ENCODE data around the gene ISYNA1. TPM values are rescaled to one million over a fixed set of nuclear protein-coding genes. Genes with fewer than 3 reads are reported as not detected.
A peak's percentile ranks its signal among the peaks of the same experiment; 100 is the strongest.

Gene ISYNA1
- total RNA-seq, 1 donor from 2014 or later, result 278 TPM

DNA sequence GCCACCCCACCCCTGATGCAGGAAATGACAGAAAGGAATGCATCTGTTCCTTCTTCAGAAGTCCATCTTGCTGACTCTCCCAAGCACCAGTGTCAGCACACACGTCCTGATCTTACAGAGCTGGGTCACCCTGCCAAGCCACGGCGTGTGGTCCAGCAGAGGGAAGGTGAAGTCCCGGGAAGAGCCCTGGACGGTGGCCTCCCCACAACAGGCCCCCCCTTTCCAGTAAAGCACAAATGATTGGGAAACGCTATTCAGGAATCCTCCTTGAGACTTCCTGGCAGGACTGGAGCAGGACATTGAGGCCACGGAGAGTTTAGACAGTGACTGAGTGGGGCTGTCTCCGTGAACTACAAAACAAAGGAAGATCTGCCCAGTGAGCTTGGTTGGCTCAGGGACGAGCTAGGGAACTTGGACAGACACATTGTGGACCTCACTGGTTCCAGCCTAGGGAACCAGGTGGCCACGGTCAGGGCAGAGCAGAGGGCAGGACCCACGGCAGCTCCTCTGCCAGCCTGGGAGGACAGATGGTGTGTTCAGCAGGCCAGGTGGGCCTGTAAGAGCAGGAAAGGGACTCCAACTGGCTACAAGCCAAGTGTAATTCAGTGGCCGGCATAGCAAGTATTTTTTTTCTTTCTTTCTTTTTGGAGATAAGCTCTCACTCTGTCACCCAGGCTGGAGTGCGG, 42.2 kb upstream of the ISYNA1 start:
- peak overlapping the region; percentile 33 for H3K27ac Mint-ChIP-seq
- H3K9me3 Mint-ChIP-seq, result no peaks in the 10 kb centered on the region
- H3K27me3 Mint-ChIP-seq, result no peaks in the 10 kb centered on the region
- H3K4me3 Mint-ChIP-seq, result no peak overlapping the region
- H3K36me3 Mint-ChIP-seq, result peaks cover 11% of the 10 kb centered on the region
- TF ChIP-seq CTCF (conservative IDR thresholded peaks at IDR 0.05), result no peak
- H3K4me1 Mint-ChIP-seq (ENCODE audit: unreplicated experiment), result peaks cover 40% of the 10 kb centered on the region
- DNase-seq (ENCODE audit: extremely low spot score, unreplicated experiment), result no peak

DNA sequence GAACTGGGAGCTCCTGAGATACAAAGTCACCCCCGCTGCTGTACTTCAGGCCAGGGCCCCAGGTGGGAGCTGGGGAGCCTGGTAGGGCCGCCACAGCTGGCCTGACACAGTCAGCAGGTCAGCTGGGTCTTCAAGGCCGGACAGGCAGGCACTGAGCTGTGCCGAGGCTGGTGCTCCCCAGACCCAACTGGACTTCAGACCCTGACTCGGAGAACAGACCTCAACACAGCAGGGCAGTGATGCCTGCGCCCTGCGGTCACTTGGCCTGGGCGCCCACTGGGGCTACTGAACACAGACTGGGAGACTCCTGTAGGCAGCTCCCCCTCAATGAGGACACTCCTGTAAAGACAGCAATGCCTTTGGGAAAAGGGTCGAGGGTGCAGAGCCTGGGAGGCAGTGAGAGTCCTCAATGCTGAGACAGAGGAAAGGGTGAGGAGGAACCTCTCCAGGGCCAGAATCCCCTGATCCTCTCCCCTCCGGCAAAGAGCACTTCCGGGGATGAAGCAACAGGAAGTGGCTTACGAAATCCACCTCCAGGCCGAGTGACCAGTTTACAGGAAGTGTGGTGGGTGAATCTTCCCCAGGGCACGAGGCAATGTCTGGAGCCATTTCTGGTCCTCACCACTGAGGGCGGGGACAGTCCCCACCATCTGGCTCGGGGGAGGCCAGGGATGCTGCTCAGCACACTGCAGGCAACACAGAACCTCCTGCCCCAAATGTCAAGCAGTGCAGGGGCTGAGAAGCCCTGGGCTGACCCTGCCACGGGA, 40.8 kb upstream of the ISYNA1 start:
- Mint-ChIP-seq H3K4me3 (no peak overlapping the region), H3K27me3 (no peaks in the 10 kb centered on the region), H3K4me1 (ENCODE audit: unreplicated experiment) (peaks cover 38% of the 10 kb centered on the region), H3K36me3 (peaks cover 11% of the 10 kb centered on the region), H3K9me3 (no peaks in the 10 kb centered on the region), H3K27ac (no peak overlapping the region)
- no peak for TF ChIP-seq CTCF (conservative IDR thresholded peaks at IDR 0.05)
- DNase-seq (ENCODE audit: extremely low spot score, unreplicated experiment), result no peak

- no peak for TF ChIP-seq CTCF (conservative IDR thresholded peaks at IDR 0.05)
- DNase-seq (ENCODE audit: extremely low spot score, unreplicated experiment), result no peak
- peaks cover 11% of the 10 kb centered on the region for H3K36me3 Mint-ChIP-seq
- peaks cover 34% of the 10 kb centered on the region for H3K4me1 Mint-ChIP-seq (ENCODE audit: unreplicated experiment)
- H3K9me3 Mint-ChIP-seq, result no peaks in the 10 kb centered on the region
- no peak overlapping the region for H3K4me3 Mint-ChIP-seq
- H3K27me3 Mint-ChIP-seq, result no peaks in the 10 kb centered on the region
- no peak overlapping the region for H3K27ac Mint-ChIP-seq
These were observed 40.0 kb upstream of the ISYNA1 start for GRCh38 chr19:18477974-18478373.

DNA sequence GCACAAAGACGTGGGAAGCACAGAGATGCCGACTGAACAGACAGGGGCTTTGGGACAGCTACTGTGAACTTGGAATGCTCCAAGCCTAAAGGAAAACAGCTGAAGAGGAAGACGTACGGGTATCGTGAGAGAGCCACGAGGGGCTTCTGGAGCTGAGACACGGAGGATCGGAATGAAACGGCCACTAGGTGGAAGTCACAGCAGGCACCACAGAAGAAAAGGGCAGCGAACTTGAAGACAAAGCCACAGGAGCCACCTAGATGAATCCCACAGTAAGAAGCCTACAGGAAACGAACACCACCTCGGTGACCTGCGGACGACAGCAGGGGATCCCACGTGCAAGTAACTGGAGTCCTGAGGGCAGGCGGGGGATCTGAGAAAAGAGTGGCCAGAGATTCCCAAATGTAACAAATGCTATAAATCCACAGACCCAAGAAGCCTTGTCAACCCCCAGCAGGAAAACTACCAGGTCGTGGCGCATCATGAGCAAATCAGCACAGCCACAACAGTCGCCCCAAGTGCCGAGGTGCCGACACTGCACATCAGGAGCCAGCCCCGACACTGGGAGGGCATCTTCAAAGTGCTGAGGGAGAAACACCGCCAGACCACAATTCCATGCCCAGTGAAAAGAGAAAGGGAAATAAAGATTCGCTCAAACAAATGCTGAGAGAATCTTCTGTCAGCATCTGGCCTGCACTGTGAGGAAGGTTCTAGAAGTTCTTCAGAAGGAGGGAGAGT, 39.3 kb upstream of the ISYNA1 start:
- no peaks in the 10 kb centered on the region for H3K27me3 Mint-ChIP-seq
- no peak for DNase-seq (ENCODE audit: extremely low spot score, unreplicated experiment)
- TF ChIP-seq CTCF (conservative IDR thresholded peaks at IDR 0.05), result peak; percentile 45
- no peak overlapping the region for H3K4me3 Mint-ChIP-seq
- peaks cover 11% of the 10 kb centered on the region for H3K36me3 Mint-ChIP-seq
- H3K4me1 Mint-ChIP-seq (ENCODE audit: unreplicated experiment), result peaks cover 32% of the 10 kb centered on the region
- H3K9me3 Mint-ChIP-seq, result no peaks in the 10 kb centered on the region
- no peak overlapping the region for H3K27ac Mint-ChIP-seq

DNA sequence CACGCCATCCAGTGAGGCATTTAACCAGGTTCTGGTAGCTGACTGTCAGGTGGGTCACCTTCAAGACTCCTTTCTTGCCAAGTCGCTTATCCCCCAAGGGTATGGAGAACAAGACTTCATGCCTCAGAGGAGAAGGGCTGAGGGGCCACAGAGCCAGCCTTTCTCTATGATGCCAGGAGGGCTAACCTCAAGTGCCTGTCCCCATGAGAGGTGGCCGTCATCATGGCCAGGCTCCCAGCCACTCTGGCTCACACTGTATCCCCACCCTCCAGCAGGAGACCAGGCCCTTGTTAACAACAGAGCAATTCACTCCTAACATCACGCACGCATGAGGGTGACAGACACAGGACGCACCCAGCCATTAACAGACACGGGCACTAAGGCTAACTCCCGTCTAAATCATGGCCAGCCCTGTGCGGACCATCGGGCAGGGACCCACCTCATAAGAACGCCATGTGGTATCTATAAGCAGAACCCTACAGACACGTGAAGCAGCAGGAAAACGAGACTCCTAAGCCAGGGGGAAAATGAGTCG, 38.6 kb upstream of the ISYNA1 start:
- H3K27ac Mint-ChIP-seq, result no peak overlapping the region
- no peaks in the 10 kb centered on the region for H3K9me3 Mint-ChIP-seq
- no peak overlapping the region for H3K4me3 Mint-ChIP-seq
- H3K36me3 Mint-ChIP-seq, result peaks cover 11% of the 10 kb centered on the region
- no peak for DNase-seq (ENCODE audit: extremely low spot score, unreplicated experiment)
- TF ChIP-seq CTCF (conservative IDR thresholded peaks at IDR 0.05), result no peak
- H3K27me3 Mint-ChIP-seq, result no peaks in the 10 kb centered on the region
- H3K4me1 Mint-ChIP-seq (ENCODE audit: unreplicated experiment), result peaks cover 32% of the 10 kb centered on the region
